ENCODE measurements around the gene SFXN3.

SFXN3 gene

DNA sequence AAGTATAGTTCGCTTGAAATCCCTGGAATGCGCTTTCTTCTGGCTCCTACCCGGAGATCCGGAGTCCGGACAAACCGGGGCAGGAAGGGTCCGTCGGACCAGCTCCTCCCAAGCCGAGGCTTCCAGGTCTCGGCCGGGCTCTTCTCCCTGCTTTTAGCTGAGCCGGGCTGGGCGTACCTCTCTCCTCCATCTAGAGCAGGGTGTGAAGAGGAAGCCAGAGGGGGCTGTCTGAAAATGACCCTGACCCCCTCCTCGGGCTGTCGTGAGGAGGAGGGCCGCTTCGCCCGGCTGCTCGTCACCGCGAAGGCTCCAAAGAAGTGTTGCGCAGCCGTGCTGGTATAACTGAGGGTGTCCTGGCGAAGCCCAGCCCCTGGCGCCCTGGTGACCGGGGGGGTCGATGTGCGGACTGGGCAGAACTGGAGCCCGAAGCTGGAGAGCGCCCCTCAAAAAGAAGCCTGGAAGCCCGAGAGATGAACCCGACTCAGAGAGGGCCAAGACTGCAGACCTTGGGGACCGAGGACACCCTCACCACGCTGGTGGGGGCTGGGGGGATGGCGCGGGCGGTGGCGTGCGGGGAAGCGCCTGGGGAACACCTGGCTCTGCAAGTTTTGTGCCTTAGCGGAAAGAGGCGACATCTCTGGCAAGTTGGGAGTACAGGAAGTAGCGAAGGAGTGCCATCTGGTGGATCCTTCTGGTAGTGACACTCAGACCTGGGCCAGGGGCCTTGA, 36.5 kb downstream of the SFXN3 start:
- peak overlapping the region; percentile 85 for H2AFZ ChIP-seq (ENCODE audit: low read depth, low read length)
- ATAC-seq (ENCODE audit: insufficient read depth, low read depth), result peak; percentile 88

DNA sequence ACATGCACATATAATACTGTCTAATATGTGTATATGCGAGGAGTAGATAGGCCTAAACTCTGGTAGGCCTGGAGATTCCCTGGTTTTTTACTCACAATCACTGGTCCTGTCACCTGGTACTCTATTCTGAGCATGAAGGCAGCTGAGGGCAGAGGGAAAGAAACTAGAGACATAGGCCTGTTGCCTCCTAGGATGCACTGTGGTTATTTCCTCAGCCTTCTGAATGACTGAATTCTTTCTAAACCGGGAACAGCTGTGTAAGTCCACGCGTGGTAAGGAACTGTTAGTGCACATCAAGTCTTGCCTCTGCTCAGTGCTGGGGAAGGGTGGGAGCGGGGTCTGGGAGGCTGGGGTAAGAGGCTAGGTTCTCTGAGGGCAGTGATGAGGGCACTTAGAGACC, 38.4 kb downstream of the SFXN3 start:
- no peak overlapping the region for H3K4me2 ChIP-seq (ENCODE audit: insufficient read depth, low read length)
- no peak for ATAC-seq (ENCODE audit: insufficient read depth, low read depth)
- no peak overlapping the region for H2AFZ ChIP-seq (ENCODE audit: low read depth, low read length)
- H4K20me1 ChIP-seq (ENCODE audit: insufficient read depth, low read length), result no peaks in the 10 kb centered on the region
- peaks cover 8% of the 10 kb centered on the region for H3K4me1 ChIP-seq (ENCODE audit: insufficient read depth, low read length)
- no peaks in the 10 kb centered on the region for H3K36me3 ChIP-seq (ENCODE audit: insufficient read depth, low read length)
- no peak overlapping the region for H3K4me3 ChIP-seq (ENCODE audit: low read depth in 1 of 2, low read length in 2 of 2)
- TF ChIP-seq EZH2 (IDR thresholded peaks at IDR 0.05; ENCODE audit: borderline replicate concordance, low read depth, low read length, severe bottlenecking), result no peak
- TF ChIP-seq, protein P1, sequence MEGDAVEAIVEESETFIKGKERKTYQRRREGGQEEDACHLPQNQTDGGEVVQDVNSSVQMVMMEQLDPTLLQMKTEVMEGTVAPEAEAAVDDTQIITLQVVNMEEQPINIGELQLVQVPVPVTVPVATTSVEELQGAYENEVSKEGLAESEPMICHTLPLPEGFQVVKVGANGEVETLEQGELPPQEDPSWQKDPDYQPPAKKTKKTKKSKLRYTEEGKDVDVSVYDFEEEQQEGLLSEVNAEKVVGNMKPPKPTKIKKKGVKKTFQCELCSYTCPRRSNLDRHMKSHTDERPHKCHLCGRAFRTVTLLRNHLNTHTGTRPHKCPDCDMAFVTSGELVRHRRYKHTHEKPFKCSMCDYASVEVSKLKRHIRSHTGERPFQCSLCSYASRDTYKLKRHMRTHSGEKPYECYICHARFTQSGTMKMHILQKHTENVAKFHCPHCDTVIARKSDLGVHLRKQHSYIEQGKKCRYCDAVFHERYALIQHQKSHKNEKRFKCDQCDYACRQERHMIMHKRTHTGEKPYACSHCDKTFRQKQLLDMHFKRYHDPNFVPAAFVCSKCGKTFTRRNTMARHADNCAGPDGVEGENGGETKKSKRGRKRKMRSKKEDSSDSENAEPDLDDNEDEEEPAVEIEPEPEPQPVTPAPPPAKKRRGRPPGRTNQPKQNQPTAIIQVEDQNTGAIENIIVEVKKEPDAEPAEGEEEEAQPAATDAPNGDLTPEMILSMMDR (IDR thresholded peaks at IDR 0.05; ENCODE audit: borderline replicate concordance, extremely low read depth, low read length, poor library complexity, severe bottlenecking), result no peak
- H3K27ac ChIP-seq (ENCODE audit: low read length), result no peak overlapping the region
- no peaks in the 10 kb centered on the region for H3K9me3 ChIP-seq (ENCODE audit: insufficient read depth, low read length, severe bottlenecking)
- no peaks in the 10 kb centered on the region for H3K79me2 ChIP-seq (ENCODE audit: insufficient read depth, low read length)
- H3K9ac ChIP-seq (ENCODE audit: low read depth, low read length), result no peak overlapping the region
- DNase-seq, result no peak
- peaks cover 3% of the 10 kb centered on the region for H3K27me3 ChIP-seq (ENCODE audit: insufficient read depth, low read length, poor library complexity)

More for the DNA sequence above, 36.5 kb downstream of the SFXN3 start:
- H3K36me3 ChIP-seq (ENCODE audit: insufficient read depth, low read length), result no peaks in the 10 kb centered on the region
- H3K4me2 ChIP-seq (ENCODE audit: insufficient read depth, low read length), result peak overlapping the region; percentile 82
- peaks cover 16% of the 10 kb centered on the region for H3K4me1 ChIP-seq (ENCODE audit: insufficient read depth, low read length)
- peak overlapping the region; percentile 59 for H3K9ac ChIP-seq (ENCODE audit: low read depth, low read length)
- H3K27me3 ChIP-seq (ENCODE audit: insufficient read depth, low read length, poor library complexity), result no peaks in the 10 kb centered on the region
- peak overlapping the region; percentile 73 for H3K27ac ChIP-seq (ENCODE audit: low read length)
- no peaks in the 10 kb centered on the region for H3K79me2 ChIP-seq (ENCODE audit: insufficient read depth, low read length)
- peak; percentile 87 for DNase-seq
- no peaks in the 10 kb centered on the region for H4K20me1 ChIP-seq (ENCODE audit: insufficient read depth, low read length)
- no peaks in the 10 kb centered on the region for H3K9me3 ChIP-seq (ENCODE audit: insufficient read depth, low read length, severe bottlenecking)
- TF ChIP-seq, protein P1 (IDR thresholded peaks at IDR 0.05; ENCODE audit: borderline replicate concordance, extremely low read depth, low read length, poor library complexity, severe bottlenecking), result peak; percentile 90
- no peak for TF ChIP-seq EZH2 (IDR thresholded peaks at IDR 0.05; ENCODE audit: borderline replicate concordance, low read depth, low read length, severe bottlenecking)
- H3K4me3 ChIP-seq (ENCODE audit: low read depth in 1 of 2, low read length in 2 of 2), result peak overlapping the region; percentile 18 to 54; a peak in 3 of 4 replicates

DNA sequence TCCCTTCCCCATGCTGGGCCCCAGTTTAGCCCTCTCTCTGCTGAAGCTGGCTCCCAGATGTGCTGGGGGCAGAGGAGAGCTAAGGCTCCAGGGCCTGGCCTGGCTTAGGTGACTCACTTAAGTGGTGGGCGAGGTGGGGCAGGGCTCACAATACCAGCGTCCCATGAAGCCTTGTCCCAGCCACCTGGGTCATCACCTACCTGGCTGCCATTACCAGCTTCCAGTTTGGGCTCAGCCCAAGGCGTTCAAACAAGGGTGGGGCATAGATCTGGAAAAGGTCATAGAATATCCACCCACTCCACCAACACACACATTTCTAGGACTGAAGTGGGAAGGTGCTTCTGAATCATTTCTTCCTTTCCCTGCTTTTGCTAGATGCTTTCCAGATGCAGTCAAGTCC, 39.1 kb downstream of the SFXN3 start:
- TF ChIP-seq, protein P1 (IDR thresholded peaks at IDR 0.05; ENCODE audit: borderline replicate concordance, extremely low read depth, low read length, poor library complexity, severe bottlenecking), result no peak
- TF ChIP-seq EZH2 (IDR thresholded peaks at IDR 0.05; ENCODE audit: borderline replicate concordance, low read depth, low read length, severe bottlenecking), result no peak
- Histone ChIP-seq H3K4me2 (ENCODE audit: insufficient read depth, low read length) (no peak overlapping the region), H3K4me3 (ENCODE audit: low read depth in 1 of 2, low read length in 2 of 2) (no peak overlapping the region), H3K27me3 (ENCODE audit: insufficient read depth, low read length, poor library complexity) (peaks cover 3% of the 10 kb centered on the region), H3K79me2 (ENCODE audit: insufficient read depth, low read length) (no peaks in the 10 kb centered on the region), H4K20me1 (ENCODE audit: insufficient read depth, low read length) (no peaks in the 10 kb centered on the region), H3K36me3 (ENCODE audit: insufficient read depth, low read length) (no peaks in the 10 kb centered on the region), H3K4me1 (ENCODE audit: insufficient read depth, low read length) (peaks cover 8% of the 10 kb centered on the region), H3K9me3 (ENCODE audit: insufficient read depth, low read length, severe bottlenecking) (no peaks in the 10 kb centered on the region), H2AFZ (ENCODE audit: low read depth, low read length) (no peak overlapping the region), H3K27ac (ENCODE audit: low read length) (no peak overlapping the region), H3K9ac (ENCODE audit: low read depth, low read length) (no peak overlapping the region)
- no peak for DNase-seq
- ATAC-seq (ENCODE audit: insufficient read depth, low read depth), result no peak

Data from DND-41 (cell line).